ENCODE results near the gene TMEM151A.
A peak's percentile ranks its signal among the peaks of the same experiment; 100 is the strongest.

Gene TMEM151A

DNA sequence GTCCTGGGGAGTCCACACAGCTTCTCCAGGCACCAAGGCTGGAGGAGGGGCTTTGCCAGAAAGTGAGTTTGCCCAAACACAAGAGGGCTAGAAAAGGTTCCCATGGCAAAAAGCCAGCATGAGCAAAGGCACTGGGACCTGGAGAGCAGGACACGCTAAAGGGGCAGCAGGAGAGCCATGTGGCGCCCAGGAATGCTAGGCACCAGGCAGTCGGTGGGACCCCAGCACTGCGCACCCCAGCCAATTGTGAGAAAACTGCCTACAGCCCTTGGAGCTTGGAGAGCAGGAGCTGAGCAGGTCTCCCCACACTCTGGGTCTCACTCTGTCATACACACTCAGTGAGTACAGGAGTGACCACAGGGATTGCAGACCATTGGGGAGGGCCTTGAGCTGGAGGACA lies 28.5 kb upstream of the TMEM151A start:
- no peak overlapping the region for H3K4me3 ChIP-seq (replicated peaks; ENCODE audit: low read depth, low read length)
- TF ChIP-seq, protein P1, sequence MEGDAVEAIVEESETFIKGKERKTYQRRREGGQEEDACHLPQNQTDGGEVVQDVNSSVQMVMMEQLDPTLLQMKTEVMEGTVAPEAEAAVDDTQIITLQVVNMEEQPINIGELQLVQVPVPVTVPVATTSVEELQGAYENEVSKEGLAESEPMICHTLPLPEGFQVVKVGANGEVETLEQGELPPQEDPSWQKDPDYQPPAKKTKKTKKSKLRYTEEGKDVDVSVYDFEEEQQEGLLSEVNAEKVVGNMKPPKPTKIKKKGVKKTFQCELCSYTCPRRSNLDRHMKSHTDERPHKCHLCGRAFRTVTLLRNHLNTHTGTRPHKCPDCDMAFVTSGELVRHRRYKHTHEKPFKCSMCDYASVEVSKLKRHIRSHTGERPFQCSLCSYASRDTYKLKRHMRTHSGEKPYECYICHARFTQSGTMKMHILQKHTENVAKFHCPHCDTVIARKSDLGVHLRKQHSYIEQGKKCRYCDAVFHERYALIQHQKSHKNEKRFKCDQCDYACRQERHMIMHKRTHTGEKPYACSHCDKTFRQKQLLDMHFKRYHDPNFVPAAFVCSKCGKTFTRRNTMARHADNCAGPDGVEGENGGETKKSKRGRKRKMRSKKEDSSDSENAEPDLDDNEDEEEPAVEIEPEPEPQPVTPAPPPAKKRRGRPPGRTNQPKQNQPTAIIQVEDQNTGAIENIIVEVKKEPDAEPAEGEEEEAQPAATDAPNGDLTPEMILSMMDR (IDR thresholded peaks at IDR 0.05; ENCODE audit: low read length, missing control alignments) = no peak
- no peak for DNase-seq (ENCODE audit: low read depth)

- TF ChIP-seq, protein P1 (IDR thresholded peaks at IDR 0.05; ENCODE audit: low read length, missing control alignments) = no peak
- H3K4me3 ChIP-seq (replicated peaks; ENCODE audit: low read depth, low read length) = no peak overlapping the region
- DNase-seq (ENCODE audit: low read depth) = no peak
Observed at GRCh38 chr11:66263785-66264184, 27.9 kb upstream of the TMEM151A start.

DNA sequence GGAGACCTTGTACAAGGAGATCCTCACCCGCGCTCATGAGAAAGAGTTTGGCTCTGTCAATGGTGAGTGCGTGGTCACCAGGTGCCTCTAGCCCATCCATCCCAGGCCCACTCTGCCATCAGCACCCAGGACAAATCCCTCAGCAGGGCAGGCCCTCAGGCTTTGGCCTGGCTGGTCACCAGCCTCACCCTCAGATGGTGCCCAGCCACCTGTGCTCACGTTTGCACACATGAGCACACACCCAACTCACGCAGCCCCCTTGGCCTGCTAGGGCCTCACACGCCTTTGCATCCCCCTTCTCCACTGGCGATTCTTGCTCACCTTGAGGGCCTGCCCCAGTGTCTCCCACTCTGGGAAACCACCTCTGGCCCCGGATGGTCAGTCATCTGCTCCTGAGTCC lies 27.3 kb upstream of the TMEM151A start:
- TF ChIP-seq, protein P1 (IDR thresholded peaks at IDR 0.05; ENCODE audit: low read length, missing control alignments) = no peak
- H3K4me3 ChIP-seq (replicated peaks; ENCODE audit: low read depth, low read length) = no peak overlapping the region
- DNase-seq (ENCODE audit: low read depth) = no peak

DNA sequence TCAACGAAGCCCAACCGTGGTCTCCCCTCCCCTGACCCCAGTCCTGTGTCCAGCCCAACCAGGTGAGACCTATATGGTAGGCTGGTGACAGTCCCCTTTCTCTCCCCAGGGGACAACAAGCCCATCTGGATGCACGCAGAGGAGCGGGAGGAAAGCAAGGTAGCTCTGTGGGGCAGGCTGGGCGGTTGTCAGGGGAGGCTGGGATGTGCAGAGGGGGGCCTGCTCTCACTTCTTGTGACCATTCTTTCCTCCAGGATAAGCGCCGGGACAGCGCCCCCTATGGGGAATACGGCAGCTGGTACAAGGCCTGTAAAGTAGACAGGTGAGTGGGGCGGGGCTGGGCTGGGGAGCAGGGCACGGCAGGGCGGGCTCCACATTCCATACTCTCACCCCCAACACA lies 26.8 kb upstream of the TMEM151A start:
- TF ChIP-seq, protein P1 (IDR thresholded peaks at IDR 0.05; ENCODE audit: low read length, missing control alignments) = peak; percentile 26
- H3K4me3 ChIP-seq (replicated peaks; ENCODE audit: low read depth, low read length) = no peak overlapping the region
- no peak for DNase-seq (ENCODE audit: low read depth)

DNA sequence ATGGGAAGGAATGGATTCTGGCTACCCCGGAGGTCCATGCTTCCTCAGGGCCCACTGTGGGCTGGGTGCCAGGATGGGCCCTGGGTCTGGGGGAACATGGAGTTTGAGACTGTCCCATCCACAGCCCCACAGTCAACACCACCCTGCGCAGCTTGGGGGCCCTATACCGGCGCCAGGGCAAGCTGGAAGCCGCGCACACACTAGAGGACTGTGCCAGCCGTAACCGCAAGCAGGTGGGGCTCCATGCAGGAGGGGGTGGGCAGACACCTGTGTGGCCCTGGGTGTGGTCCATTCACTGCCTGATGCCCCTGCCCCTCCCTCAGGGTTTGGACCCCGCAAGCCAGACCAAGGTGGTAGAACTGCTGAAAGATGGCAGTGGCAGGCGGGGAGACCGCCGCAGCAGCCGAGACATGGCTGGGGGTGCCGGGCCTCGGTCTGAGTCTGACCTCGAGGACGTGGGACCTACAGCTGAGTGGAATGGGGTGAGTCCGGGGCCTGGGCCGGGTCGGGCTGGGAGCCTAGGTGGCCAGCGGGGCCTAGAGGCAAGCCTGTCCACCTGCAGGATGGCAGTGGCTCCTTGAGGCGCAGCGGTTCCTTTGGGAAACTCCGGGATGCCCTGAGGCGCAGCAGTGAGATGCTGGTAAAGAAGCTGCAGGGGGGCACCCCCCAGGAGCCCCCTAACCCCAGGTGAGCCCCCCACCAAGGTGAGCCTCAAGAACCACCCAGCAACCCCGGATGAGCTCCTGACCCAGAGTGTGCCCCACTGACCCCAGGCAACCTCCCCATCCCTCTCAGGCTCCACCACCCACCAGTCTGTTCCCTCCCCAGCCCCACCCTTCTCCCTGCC lies 25.9 kb upstream of the TMEM151A start:
- DNase-seq (ENCODE audit: low read depth) = no peak
- no peak overlapping the region for H3K4me3 ChIP-seq (replicated peaks; ENCODE audit: low read depth, low read length)
- TF ChIP-seq, protein P1 (IDR thresholded peaks at IDR 0.05; ENCODE audit: low read length, missing control alignments) = no peak

- peak overlapping the region; percentile 99 for H3K4me3 ChIP-seq (replicated peaks; ENCODE audit: low read depth, low read length)
Observed at GRCh38 chr11:66266378-66267038, 25.2 kb upstream of the TMEM151A start.

More at GRCh38 chr11:66266378-66267038, 25.2 kb upstream of the TMEM151A start:
- TF ChIP-seq, protein P1 (IDR thresholded peaks at IDR 0.05; ENCODE audit: low read length, missing control alignments) = no peak
- no peak for DNase-seq (ENCODE audit: low read depth)
